Activated CD8-positive, alpha-beta memory T cell treated with anti-CD3 and anti-CD28 coated beads for 24 hours (primary cell): ENCODE measurements around the gene TULP4.
"Not testable (repeated sequence)": the region's sequence is repeated elsewhere in the genome, so short reads cannot be mapped to it uniquely, and the experiment has no call there.

Experiments used
- DNase-seq: peaks from one replicate; pipeline ENCODE4 v3.0.0-alpha.2; 2020

Gene TULP4

GRCh38 chr6:158398252-158399024, 86.2 kb downstream of the TULP4 start:
- DNase-seq: no peak

GRCh38 chr6:158399040-158399700, 86.9 kb downstream of the TULP4 start:
- DNase-seq: no peak

GRCh38 chr6:158402184-158402583, 89.9 kb downstream of the TULP4 start:
- DNase-seq: no peak

DNA sequence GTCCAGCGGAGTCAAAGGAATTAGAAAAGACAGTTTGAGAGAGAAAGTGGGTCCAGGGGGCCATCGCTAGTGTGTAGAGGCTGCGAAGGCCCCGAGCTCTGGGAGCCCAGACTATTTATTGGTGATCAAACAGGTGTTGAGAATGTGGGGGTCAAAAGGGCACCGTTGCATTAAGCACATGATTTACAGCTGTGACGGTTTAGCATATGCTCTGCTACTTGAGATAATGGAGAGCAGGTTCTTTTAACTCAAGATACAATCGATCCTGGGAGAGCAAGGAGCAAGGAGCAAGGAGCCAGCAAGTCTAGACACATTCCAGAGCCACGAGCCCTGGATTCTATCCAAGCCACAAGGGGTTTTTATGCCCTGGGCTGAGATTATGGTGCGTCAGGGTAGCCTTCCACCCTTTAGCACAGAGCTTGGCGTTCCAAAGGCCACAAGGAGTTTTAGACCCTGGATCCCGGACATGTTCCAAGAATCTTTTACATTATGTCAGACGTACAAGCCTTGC, 93.1 kb downstream of the TULP4 start:
- DNase-seq: not testable (repeated sequence)

DNA sequence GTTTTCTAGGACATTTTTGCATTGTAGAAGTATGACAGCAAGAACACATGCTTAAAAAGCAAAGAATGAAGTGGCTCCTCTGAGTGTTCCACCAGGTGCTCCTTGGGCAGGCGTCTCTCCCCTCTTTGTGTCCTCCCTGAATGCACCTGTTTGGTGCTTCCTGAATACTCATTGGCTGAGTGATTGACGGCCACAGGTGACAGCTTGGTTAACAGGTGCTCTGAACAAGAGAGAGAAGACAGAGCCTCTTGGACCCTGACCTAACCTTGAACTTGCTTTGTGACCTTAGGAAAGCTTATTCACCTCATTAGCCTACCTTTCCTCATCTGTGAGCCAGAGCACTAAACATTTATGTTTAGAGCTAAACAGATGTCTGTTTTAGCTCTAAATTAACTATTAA, 93.7 kb downstream of the TULP4 start:
- no peak for DNase-seq

GRCh38 chr6:158406736-158407135, 94.5 kb downstream of the TULP4 start:
- no peak for DNase-seq

DNA sequence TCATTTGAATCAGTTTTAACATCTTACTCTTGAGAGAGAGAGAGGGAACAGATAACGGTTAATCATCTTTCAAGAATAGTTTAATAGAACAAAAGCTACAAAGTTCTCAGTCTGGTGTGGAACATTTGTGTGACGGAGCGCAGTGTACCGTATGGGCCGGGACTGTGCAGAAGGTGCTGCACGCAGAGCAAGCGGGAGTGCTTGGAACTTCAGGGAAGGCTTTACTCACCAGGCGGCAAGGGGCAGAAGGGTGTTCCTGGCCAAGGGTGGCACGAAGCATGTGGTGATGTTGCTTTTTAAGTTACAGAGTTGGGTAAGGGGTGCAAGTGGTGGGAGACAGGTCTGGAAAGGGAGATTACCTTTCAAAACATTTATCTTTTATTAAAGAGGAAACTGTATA, 95.7 kb downstream of the TULP4 start:
- DNase-seq: no peak

GRCh38 chr6:158408552-158409130, 96.4 kb downstream of the TULP4 start:
- DNase-seq: no peak

GRCh38 chr6:158409451-158409850, 97.2 kb downstream of the TULP4 start:
- no peak for DNase-seq

DNA sequence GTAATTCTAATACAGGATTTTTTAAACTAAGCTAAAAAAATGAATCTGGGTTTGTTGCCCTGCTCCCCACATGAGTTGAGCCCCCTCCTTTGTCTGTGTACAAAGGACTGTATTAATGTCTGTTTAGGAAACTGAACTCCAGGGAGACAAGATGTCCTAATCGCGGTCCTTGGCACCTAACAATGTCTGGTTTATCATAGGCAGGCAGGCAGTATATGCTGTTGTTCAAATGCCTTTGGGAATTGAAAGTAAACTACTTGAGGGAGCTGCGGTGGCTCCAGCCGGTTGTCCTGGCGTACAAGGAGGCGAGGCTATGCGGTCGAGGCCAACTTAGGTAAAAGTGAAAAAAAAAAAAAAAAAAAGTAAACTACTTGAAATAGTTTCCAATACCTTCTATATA, 98.5 kb downstream of the TULP4 start:
- DNase-seq: no peak

DNA sequence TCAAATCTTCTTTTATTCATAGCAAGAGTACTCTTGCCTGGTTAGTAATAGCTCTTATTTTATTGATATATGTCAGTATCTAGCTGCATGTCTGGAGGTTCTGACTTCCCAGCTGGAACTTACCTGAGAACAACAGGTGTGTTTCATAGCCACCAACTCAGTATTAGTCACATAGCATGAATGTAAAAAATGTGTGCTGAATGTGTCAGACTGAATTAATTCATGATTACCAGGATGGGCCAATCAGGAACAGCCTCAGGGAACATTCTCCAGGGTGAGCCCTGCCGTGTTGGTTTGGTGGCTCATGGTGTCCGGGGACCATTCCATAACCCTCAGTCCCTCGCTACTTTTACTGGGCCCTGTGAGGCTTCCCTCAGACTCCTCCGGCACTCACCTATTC, 99.7 kb downstream of the TULP4 start:
- no peak for DNase-seq

GRCh38 chr6:158413028-158413427, 100.8 kb downstream of the TULP4 start:
- no peak for DNase-seq

DNA sequence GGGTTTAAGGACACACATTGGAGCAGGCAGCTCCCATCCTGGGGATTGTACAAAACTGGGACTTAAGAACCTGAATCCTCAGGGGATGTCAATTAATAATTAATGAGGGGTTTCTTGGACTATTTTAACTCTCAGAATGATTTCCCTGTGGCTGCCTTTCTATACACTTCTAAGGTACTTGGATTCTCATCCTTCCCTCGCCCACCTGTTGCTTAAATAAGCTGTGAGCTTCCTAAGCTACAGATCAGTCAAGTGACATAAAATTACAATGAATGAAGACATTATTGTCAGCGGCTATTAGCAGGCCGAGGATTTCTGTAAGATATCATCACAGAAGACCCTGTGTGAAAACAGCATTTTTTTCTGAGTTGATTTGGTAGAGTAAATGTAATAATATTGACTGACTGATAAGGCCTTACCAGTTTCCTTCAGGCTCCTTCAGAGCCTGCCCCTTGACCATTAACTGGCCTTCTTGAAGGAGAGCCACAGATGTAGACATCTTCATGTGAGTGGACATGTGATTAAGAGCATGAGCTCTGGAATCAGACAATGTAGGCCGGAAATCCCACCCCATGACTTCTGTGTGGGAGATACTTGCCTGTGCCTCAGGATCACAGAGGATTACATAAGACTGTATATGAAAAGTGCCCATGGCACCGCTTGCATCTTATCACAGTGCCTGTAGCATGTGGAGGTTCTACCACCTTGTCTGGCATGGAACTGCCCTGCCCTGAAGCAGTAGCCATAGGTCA, 101.7 kb downstream of the TULP4 start:
- DNase-seq: no peak

DNA sequence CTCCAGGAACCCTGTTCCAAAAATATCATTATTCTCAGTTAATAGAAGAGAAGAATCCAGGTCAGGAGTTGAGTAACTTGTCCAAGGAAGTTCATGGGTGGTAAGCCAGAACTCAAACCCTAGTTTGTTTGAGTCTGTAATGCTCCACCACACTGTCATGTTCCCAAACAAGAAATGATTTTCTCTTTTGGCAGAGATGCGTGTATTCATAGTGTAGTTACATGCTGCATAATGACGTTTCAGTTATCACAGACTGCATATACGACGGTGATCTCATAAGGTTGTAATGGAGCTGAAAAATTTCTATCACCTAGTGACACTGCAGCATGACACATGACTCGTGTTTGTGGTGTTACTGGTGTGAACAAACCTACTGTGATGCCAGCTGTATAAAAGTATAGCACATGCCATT, 102.6 kb downstream of the TULP4 start:
- DNase-seq: no peak

DNA sequence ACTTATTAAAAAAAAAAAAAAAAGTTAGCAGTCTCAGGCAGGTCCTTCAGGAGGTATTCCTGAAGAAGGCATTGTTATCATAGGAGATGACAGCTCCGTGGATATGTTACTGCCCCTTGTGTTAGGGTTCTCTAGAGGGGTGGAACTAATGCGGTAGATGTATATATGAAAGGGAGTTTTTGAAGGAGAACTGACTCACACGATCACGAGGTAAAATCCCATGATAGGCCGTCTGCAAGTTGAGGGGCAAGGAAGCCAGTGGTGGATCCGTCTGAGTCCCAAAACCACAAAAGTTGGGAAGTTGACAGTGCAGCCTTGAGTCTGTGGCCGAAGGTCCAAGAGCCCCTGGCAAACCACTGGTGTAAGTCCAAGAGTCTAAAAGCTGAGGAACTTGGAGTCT, 103.4 kb downstream of the TULP4 start:
- DNase-seq: no peak

DNA sequence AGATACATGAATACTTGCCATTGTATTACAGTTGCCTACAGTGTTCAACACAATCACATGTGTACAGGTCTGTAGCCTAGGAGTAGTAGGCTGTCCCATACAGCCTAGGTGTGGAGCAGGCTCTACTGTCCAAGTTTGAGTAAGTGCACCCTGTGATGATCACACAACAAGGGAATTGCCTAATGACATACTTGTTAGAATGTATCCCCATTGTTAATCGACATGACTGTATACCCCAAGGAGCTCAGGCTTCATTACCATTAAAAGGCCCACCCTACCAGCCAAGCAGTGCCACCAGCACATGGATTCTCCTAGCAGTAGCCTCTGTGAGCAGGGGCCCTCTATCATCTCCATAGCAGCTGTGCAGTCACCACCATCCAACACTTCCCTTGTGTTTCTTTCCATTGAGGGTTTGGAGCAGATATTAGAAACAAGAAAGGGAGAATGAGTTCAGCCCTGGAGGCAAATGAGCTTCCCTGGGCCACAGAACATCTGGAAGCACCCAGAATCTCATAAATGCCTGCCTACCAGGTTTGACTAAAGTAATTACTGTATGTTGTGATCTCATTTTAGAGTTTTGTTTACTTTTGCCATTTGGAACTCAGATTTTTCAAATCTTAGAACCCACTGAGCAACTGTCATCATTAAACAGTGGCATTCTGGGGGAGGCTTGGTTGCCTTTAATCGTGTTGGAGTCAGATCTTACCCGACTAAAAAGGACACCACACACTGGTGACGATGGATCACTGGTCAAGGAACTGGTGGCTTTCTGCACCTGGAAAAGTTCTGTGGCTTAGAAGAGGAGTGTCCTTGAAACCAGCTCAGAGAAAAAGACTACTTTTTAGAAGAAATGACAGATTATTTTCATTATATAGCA, 104.9 kb downstream of the TULP4 start:
- no peak for DNase-seq

- DNase-seq: no peak
Observed at GRCh38 chr6:158417760-158418098, 105.5 kb downstream of the TULP4 start.

DNA sequence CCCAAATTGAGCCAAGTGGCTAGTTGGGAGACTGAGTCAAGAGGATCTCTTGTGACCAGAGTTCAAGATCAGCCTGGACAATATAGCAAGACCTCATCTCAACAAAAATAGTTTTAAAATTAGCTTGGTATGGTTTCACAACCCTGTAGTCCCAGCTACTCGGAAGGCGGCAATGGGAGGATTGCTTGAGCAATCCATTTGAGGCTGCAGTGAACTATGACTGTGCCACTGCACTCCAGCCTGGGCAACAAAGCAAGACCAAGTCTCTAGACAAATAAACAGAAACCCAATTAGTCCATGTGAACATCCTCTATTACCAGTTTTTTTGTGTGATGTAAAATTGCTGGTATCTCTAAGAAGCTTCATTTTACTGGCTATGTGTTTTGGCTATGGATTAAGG, 106.2 kb downstream of the TULP4 start:
- no peak for DNase-seq

DNA sequence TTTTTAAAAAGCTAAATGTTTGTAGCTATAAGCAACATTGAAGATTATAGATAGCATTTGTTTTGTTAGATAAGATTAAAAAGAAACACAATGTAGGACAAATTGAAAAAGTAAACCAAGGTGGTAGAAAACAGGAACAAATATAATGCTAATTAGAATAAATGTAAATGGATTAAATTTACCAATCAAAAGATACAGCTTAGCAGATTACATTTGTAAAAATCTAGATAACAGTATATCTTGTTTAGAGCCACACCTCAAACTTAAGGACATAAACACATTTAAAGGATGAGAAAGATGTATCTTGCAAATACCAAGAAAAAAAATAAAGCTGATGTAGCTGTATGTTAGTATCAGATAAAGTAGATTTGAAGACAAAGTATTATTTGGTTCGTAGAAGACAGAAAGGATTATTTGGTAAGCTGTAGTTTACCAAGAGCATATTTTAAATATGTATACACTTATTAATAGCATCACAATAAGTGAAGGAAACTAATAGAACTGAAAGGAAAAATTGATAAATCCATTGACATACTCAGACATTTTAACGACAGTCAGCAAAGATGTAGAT, 107.2 kb downstream of the TULP4 start:
- DNase-seq: no peak

GRCh38 chr6:158421381-158421780, 109.1 kb downstream of the TULP4 start:
- no peak for DNase-seq

- no peak for DNase-seq
Observed at GRCh38 chr6:158422629-158423238, 110.5 kb downstream of the TULP4 start.

DNA sequence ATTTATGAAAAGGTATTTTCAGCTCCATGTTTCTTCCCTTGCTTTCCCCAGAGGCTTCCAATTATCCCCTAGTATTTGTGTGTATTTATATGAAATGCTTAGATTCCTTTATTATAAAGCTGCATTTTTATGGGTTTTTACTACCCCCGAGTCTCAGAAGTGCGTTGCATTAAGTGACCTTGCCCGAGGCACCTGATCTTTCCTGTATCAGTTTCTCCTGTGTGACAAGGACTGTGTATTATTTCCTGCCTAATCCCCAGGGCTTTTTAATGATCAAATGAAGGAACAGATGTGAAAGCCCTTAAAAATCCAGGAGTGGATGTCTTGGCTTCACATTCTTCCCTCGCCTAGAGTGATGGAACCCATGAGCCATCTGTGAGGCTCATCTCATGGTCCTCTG, 118.8 kb downstream of the TULP4 start:
- no peak for DNase-seq
